ENCODE measurements around the gene FAAH. TPM values are rescaled to one million over a fixed set of nuclear protein-coding genes. Genes with fewer than 3 reads are reported as not detected.

Gene FAAH
- total RNA-seq, 1 donor from 2014 or later = 32.4 TPM

DNA sequence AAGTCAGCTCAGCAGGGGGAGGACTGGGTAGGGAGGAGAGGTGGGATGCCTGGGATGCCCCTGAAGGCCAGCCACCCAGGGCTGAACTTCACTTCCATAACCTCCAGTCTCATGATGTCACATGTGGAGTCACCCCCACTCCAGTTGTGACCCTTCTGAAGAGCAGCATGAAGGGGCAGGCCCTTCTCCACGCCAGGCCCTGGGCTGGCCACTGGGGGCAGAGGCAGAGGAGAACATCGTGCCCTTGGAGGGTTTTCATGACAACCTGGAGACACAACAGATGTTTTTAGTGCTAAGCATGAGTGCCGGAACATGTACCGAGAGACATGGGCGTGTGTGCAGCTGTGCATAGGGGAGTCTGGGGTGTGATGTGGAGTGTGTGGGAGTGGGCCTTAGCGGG is 37.6 kb downstream of the FAAH start:
- intact Hi-C loops (cut with DNase I) = no loop called here
- TF ChIP-seq, protein P1, sequence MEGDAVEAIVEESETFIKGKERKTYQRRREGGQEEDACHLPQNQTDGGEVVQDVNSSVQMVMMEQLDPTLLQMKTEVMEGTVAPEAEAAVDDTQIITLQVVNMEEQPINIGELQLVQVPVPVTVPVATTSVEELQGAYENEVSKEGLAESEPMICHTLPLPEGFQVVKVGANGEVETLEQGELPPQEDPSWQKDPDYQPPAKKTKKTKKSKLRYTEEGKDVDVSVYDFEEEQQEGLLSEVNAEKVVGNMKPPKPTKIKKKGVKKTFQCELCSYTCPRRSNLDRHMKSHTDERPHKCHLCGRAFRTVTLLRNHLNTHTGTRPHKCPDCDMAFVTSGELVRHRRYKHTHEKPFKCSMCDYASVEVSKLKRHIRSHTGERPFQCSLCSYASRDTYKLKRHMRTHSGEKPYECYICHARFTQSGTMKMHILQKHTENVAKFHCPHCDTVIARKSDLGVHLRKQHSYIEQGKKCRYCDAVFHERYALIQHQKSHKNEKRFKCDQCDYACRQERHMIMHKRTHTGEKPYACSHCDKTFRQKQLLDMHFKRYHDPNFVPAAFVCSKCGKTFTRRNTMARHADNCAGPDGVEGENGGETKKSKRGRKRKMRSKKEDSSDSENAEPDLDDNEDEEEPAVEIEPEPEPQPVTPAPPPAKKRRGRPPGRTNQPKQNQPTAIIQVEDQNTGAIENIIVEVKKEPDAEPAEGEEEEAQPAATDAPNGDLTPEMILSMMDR (IDR thresholded peaks at IDR 0.05) = no peak

DNA sequence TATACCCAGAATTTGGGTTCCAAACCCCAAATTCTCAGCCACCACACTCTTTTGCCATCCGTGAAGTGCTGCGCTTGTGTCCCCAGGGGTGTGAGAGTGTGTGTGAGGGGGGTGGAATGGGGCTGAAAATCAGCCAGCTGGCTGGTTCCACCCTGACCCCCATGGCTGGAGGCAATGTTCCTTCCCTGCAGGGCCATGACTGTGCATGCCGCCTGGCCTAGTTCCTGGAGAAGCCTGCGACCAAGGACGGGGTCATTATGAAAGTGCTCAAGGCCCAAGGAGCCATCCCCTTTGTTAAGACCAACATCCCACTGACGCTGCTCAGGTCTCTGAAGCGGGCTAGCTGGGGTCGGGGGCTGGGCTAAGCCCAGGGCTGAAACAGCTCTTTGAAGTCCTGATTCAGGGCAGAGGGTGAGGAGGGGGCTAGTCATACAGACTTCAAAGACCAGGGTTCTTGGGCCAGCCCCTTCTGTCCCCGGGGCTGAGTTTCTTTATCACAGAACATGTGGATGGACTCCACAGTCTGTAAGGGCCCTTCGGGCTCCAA is 38.7 kb downstream of the FAAH start:
- Histone ChIP-seq H3K27me3 (ENCODE audit: low read depth) (no peaks in the 10 kb centered on the region), H3K4me1 (no peaks in the 10 kb centered on the region), H3K36me3 (no peaks in the 10 kb centered on the region), H3K27ac (no peak overlapping the region), H3K9me3 (no peaks in the 10 kb centered on the region), H3K4me3 (no peak overlapping the region)
- ATAC-seq (no peak), DNase-seq (no peak)
- TF ChIP-seq, protein P1 (IDR thresholded peaks at IDR 0.05) = no peak
- intact Hi-C loops (cut with DNase I) = no loop called here

More for the DNA sequence above, 37.6 kb downstream of the FAAH start:
- H3K4me3 ChIP-seq = no peak overlapping the region
- no peaks in the 10 kb centered on the region for H3K9me3 ChIP-seq
- H3K36me3 ChIP-seq = no peaks in the 10 kb centered on the region
- H3K27ac ChIP-seq = no peak overlapping the region
- ATAC-seq (no peak), DNase-seq (no peak)
- H3K4me1 ChIP-seq = no peaks in the 10 kb centered on the region
- no peaks in the 10 kb centered on the region for H3K27me3 ChIP-seq (ENCODE audit: low read depth)

DNA sequence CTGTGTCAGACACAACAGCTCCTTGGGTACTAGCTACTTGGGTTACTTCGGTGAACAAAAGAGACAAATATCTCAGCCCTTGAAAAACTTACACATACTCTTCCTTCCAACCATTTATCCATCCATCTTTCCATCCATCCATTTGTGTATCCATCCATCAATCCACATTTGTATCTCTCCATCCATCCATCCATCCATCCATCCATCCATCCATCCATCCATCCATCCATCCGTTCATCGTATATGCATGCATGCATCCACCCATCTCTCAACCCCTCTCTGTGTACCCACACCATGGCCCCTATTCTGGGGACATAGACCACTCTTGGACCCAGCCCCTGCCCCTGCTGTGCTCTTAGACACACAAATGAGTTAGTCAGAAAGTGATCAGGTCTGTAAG is 40.2 kb downstream of the FAAH start:
- no peak overlapping the region for H3K4me3 ChIP-seq
- H3K36me3 ChIP-seq = no peaks in the 10 kb centered on the region
- no peaks in the 10 kb centered on the region for H3K9me3 ChIP-seq
- no peaks in the 10 kb centered on the region for H3K4me1 ChIP-seq
- DNase-seq (no peak), ATAC-seq (no peak)
- H3K27me3 ChIP-seq (ENCODE audit: low read depth) = no peaks in the 10 kb centered on the region
- H3K27ac ChIP-seq = no peak overlapping the region
- TF ChIP-seq, protein P1 (IDR thresholded peaks at IDR 0.05) = no peak
- intact Hi-C loops (cut with DNase I) = no loop called here

DNA sequence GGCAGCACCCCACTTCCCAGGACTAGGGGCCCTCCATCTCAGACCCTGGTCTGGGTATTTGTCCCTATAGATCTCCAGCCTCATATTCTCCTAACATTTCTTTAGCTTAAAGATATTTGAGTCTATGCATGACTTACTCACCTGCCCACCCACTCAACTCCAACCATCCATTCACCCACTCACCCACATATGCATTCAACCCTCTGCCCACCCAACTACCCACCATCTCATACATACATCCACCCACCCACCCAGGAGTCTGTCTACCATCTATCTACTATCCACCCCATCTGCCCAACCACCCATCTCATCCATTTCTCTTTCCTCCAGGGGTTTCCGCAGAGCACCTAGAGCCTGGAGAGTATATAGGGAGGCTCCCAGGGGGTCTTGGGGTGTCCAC is 42.7 kb downstream of the FAAH start:
- ATAC-seq (no peak), DNase-seq (no peak)
- intact Hi-C loops (cut with DNase I) = no loop called here
- H3K27me3 ChIP-seq (ENCODE audit: low read depth) = no peaks in the 10 kb centered on the region
- H3K9me3 ChIP-seq = no peaks in the 10 kb centered on the region
- H3K27ac ChIP-seq = no peak overlapping the region
- H3K4me1 ChIP-seq = no peaks in the 10 kb centered on the region
- TF ChIP-seq, protein P1 (IDR thresholded peaks at IDR 0.05) = no peak
- no peaks in the 10 kb centered on the region for H3K36me3 ChIP-seq
- H3K4me3 ChIP-seq = no peak overlapping the region

DNA sequence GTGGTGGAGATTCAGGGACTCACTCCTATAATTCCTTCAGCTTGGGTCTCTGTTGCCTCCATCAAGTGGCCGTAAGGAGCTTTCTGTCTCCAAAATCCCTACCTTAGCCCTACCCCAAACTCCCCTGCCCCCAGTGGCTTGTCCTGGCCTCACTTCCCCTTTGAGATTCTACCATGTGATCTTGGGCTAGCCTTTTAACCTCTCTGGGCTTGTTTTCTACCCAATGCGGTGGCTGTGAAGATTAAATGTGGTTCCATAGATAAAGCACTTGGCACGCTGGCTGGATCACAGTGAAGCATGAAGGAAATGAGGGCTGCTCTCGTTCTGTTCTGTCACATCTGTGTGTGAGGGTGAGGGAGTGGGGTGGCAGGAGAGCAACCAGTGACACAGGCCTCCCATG is 43.6 kb downstream of the FAAH start:
- intact Hi-C loops (cut with DNase I) = no loop called here
- TF ChIP-seq, protein P1 (IDR thresholded peaks at IDR 0.05) = no peak
- H3K27ac ChIP-seq = no peak overlapping the region
- no peak overlapping the region for H3K4me3 ChIP-seq
- ATAC-seq = no peak
- DNase-seq = no peak
- no peaks in the 10 kb centered on the region for H3K9me3 ChIP-seq
- peaks cover 7% of the 10 kb centered on the region for H3K4me1 ChIP-seq
- no peaks in the 10 kb centered on the region for H3K36me3 ChIP-seq
- H3K27me3 ChIP-seq (ENCODE audit: low read depth) = no peaks in the 10 kb centered on the region

DNA sequence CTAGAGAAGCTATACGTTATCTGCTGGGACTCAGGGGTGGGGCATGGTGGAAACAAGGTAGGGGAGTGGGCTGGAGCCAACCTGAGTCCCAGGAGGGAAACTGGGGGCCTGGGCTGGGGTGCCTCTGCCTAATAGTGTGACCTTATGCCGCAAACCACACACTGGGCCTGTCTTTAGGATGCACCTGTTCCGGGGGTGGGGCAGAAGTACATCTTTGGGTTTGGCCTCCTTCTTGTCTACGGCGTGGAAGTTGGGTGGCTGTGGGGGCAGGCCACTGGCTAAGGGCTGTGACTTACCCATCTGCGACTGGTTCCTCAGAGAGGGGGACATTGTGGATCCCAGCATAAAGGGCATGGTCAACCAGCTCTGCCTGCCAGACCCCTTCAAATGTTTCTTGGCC is 44.2 kb downstream of the FAAH start:
- H3K36me3 ChIP-seq = no peaks in the 10 kb centered on the region
- no peak for DNase-seq
- H3K27me3 ChIP-seq (ENCODE audit: low read depth) = no peaks in the 10 kb centered on the region
- no peak overlapping the region for H3K4me3 ChIP-seq
- H3K9me3 ChIP-seq = no peaks in the 10 kb centered on the region
- H3K4me1 ChIP-seq = peaks cover 11% of the 10 kb centered on the region
- TF ChIP-seq, protein P1 (IDR thresholded peaks at IDR 0.05) = no peak
- intact Hi-C loops (cut with DNase I) = no loop called here
- H3K27ac ChIP-seq = no peak overlapping the region
- ATAC-seq = no peak

All from lower lobe of right lung (tissue), 2 donors.